Glomerular visceral epithelial cell (primary cell): ENCODE measurements around the gene TSKU.

Experiments used
- DNase-seq: peaks from one replicate; pipeline ENCODE4 v3.0.0-alpha.2; 2016; ENCODE audit errors: extremely low spot score

TSKU gene

DNA sequence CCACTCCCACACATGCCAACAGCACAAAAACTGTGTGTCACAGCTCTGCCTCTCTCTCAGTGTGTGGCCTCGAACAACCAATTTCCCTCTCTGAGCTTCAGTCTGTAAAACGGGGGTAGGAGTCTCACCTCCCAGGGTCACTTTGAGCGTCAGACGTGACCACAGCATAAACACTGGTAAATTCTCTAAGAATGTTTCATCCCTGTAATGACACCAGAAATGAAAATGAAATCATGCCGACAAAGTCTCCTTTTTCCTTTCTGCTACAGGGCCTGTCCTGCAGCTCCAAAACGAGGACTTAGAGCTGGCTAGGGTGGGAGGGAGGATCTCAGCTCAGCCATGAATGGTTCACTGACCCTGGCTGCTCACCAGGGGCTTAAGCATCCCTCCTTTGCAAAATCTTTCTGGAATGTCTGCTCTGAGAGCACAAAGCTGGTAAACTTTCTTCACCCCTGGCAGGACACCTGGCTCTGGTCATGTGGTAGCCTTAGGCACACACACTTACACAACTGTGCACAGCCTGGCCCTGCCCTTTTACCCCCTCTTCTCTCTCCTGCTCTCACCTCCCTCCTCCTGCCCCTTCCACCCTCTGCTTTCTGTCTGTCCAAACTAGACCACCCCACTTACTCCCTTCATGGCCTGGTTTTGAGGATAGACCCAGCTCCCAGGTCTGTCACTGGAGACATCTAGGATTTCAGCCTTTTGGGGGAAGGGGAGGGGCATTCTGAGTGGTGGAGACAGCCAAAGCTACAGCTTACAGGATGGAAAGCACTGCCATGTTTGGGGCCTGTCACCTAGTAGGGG lies 12.3 kb upstream of the TSKU start:
- peak; percentile 91 for DNase-seq

GRCh38 chr11:76771446-76772099 lies 11.6 kb upstream of the TSKU start:
- no peak for DNase-seq

DNA sequence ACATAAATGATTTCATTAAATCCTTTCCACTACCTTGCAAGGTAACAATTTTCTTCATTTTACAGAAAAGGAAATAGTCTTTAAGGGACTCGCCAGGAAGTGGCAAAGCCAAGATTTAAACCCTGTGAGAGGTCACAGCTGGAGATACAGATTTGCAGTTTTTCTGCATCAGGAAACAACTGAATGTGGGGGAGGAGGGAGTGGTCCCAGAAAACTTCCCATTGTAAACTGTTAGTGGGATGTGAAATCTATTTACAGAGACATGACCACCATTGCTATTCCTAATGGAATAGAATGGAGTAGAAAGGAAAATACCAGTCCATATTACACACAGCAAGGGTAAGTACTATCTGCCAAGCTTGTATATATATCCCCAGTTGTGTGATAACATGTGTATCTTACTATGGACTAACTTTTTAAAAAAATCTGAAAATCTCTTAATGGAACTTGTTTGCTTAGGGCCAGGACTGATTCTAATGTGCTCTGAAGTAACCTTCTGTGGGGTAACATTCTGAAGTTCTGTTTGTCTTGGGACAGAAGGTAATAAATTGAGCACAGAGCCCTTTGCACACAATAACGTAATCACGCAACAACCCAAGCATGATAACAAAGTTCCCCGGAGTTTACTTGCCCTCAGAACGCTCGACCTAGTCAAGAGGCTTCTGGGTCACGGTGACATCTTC lies 10.9 kb upstream of the TSKU start:
- no peak for DNase-seq

GRCh38 chr11:76772783-76773106 lies 10.4 kb upstream of the TSKU start:
- no peak for DNase-seq

DNA sequence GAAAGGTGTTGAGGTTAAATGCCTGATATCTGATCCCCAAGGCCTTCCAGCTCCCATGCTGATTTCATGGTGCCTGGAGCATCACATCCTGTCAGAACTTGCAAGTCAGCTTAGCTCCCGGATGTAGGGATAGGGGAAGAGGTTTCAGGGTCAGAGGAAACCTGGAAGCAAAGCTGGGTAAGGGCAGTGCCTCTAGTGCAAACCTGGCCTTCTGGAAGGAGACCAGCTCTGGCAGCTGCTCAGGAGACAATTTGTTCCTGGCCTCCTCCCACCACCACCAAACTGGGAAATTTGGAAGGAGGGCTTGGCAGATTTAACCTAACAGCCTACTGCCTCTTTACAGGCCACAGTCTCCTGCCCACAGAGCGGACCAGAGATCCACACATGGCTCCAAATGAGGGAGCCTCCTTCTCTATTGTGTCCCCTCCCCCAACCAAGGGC lies 9.2 kb upstream of the TSKU start:
- DNase-seq = no peak

DNA sequence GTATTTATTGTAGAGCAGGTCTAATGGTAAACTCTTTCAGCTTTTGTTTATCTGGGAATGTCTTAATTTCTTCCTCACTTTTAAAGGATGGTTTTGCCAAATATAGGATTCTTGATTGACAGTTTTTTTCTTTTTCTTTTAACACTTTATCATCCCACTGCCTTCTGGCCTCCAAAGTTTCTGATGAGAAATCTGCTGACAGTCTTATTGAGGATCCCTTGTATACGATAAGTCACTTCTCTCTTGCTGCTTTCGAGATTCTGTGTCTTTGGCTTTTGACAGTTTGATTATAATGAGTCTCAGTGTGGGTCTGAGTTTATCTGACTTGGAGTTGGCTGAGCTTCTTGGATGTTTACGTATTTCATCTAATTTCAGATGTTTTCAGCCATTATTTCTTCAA lies 6.7 kb upstream of the TSKU start:
- no peak for DNase-seq

DNA sequence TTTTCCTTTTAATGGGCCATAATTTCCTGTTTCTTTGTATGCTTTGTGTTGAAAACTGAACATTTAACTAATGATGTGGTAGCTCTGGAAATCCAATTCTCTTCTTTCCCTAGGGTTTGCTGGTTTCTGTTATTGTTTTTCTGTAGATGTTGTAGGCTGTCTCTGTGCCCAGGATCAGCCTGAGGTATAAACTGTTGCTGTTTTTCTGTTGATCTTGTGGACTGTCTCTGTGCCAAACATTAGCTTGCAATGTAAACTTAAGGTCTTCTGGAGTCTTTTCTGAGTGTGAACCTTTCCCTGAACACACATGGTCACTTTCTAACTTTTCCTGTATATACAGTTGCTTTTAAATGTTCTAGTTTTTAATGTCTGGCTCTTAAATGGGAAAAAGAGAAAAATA lies 5.9 kb upstream of the TSKU start:
- DNase-seq = no peak

DNA sequence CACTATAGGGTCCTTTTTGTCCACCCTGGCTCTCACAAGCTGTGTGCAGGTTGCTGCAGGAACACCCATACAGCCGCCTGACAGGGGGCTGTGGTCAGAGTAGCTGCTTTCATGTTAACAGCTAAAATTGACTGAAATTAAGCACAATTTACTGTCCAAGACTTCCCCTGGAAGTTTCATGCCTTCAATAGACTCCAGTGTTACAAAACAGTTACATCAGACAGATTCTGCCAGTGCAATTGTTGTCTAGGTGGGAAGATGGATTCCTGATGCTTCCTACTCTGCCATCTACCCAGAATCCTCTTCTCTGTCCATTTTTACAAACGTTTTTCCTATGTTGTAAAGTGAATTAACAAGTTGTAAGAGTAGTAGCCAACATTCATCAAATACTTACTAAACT lies 5.3 kb upstream of the TSKU start:
- DNase-seq = no peak

DNA sequence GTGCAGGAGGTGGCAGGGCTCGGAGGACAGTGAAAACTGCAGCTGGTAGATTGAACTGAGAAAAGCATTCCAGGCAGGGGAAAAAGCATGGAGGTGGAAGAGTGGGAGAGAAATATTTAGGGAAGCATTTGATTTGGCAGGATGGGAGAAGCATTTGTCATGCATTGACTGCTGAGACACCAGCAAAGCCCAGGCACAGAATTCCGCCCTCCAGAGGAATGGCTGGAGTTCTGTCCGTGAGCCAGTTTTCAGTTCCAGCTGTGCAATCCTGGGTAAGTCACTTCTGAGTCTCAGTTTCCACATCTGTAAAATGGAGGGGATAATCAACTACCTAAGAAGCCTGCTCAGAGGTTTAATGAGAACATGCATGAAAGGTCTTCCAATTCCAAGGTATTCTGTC lies 4.3 kb upstream of the TSKU start:
- no peak for DNase-seq

- no peak for DNase-seq
Observed at GRCh38 chr11:76781046-76781801, 1.9 kb upstream of the TSKU start.

GRCh38 chr11:76781807-76782530 lies 1.2 kb upstream of the TSKU start:
- no peak for DNase-seq

GRCh38 chr11:76782531-76783293 lies 444 bp upstream of the TSKU start:
- DNase-seq = peak; percentile 92

- DNase-seq = peak; percentile 81
Observed at GRCh38 chr11:76783896-76784813, 999 bp downstream of the TSKU start.

- no peak for DNase-seq
Observed at GRCh38 chr11:76785513-76785912, 2.4 kb downstream of the TSKU start.

- no peak for DNase-seq
Observed at GRCh38 chr11:76786016-76786415, 2.9 kb downstream of the TSKU start.

- no peak for DNase-seq
Observed at GRCh38 chr11:76786441-76787014, 3.4 kb downstream of the TSKU start.

GRCh38 chr11:76787271-76787670 lies 4.1 kb downstream of the TSKU start:
- no peak for DNase-seq

GRCh38 chr11:76787911-76788596 lies 4.9 kb downstream of the TSKU start:
- no peak for DNase-seq
